CD4-positive, alpha-beta T cell (primary cell): ENCODE results near the gene IQSEC1. TPM values are rescaled to one million over a fixed set of nuclear protein-coding genes. Genes with fewer than 3 reads are reported as not detected.

ENCODE experiments used
- ATAC-seq: fragments of 200-7000 bp; cut with Tn5 transposase; one replicate; pipeline ENCODE4 v1.10.0; 2022; ENCODE audit warnings: mild to moderate bottlenecking; ENCODE audit not compliant: poor library complexity
- CTCF ChIA-PET: fragments of 350-600 bp; sonication (Branson Sonifier 250); formaldehyde crosslinking; loops from one replicate; lab custom pipeline; 2021; ENCODE audit warnings: antibody characterized with exemption, inconsistent platforms; lab: Charles Lee
- POLR2A ChIA-PET: fragments of 350-600 bp; sonication (Branson Sonifier 250); formaldehyde crosslinking; loops from one replicate; lab custom pipeline; 2021; ENCODE audit warnings: antibody characterized with exemption, inconsistent platforms; lab: Charles Lee
- DNase-seq, 14 experiments: peaks; one replicate each; pipeline ENCODE4 v3.0.0-alpha.2; 2013 to 2020; ENCODE audit warnings: mixed read lengths in 2 of 14
- H3K27ac ChIP-seq, 2 donors: one replicate each; pipeline versions ENCODE4 v1.5.1 to v1.7.0; 2013; ENCODE audit warnings: low read length in 2 of 2, low read depth in 1 of 2, mild to moderate bottlenecking in 1 of 2
- H3K27me3 ChIP-seq, 2 experiments: 1 replicate in 1 of 2; 2 replicates in 1 of 2; pipeline versions ENCODE4 v1.6.1 to v1.7.0; 2013; ENCODE audit warnings: low read length in 2 of 2, control low read depth in 1 of 2, mild to moderate bottlenecking in 1 of 2, moderate library complexity in 1 of 2; ENCODE audit not compliant: insufficient read depth in 2 of 2, control insufficient read depth in 1 of 2
- H3K36me3 ChIP-seq: one replicate; pipeline ENCODE4 v1.6.1; 2013; ENCODE audit warnings: low read length, control low read depth; ENCODE audit not compliant: insufficient read depth
- H3K4me1 ChIP-seq: one replicate; pipeline ENCODE4 v1.6.1; 2013; ENCODE audit warnings: low read length, control low read depth; ENCODE audit not compliant: insufficient read depth
- H3K4me3 ChIP-seq: one replicate; pipeline ENCODE4 v1.5.1; 2013; ENCODE audit warnings: mild to moderate bottlenecking, low read length, moderate library complexity
- H3K9me3 ChIP-seq, 2 experiments: 1 replicate in 1 of 2; 2 replicates in 1 of 2; pipeline versions ENCODE4 v1.6.1 to v1.7.0; 2013; ENCODE audit warnings: low read length in 2 of 2, mild to moderate bottlenecking in 2 of 2, control low read depth in 1 of 2, moderate library complexity in 1 of 2; ENCODE audit not compliant: control insufficient read depth in 1 of 2, insufficient read depth in 1 of 2
- H3K27ac Mint-ChIP-seq: one replicate; pipeline ENCODE4 v1.8.0; 2020; ENCODE audit warnings: mixed read lengths
- H3K27me3 Mint-ChIP-seq: one replicate; pipeline ENCODE4 v1.8.0; 2021; ENCODE audit warnings: mixed read lengths
- H3K36me3 Mint-ChIP-seq: one replicate; pipeline ENCODE4 v1.8.0; 2021; ENCODE audit warnings: low read depth, mixed read lengths
- H3K4me1 Mint-ChIP-seq: one replicate; pipeline ENCODE4 v1.8.0; 2021; ENCODE audit warnings: low read depth, mixed read lengths
- H3K4me3 Mint-ChIP-seq: one replicate; pipeline ENCODE4 v1.8.0; 2020; ENCODE audit warnings: mild to moderate bottlenecking, mixed read lengths
- H3K9me3 Mint-ChIP-seq: one replicate; pipeline ENCODE4 v1.8.0; 2020; ENCODE audit warnings: mixed read lengths
- intact Hi-C, 2 experiments: fragments of 100-400 bp; cut with DNase I in 1 of 2; cut with micrococcal nuclease in 1 of 2; formaldehyde crosslinking; loops; one replicate each; pipeline versions ENCODE4 v1.15.1 to v1.9.0; 2023 to 2025; cut with DNase I, micrococcal nuclease
- total RNA-seq, 174 experiments: library from RNA in 2 of 174; stranded (reverse) in 2 of 174; gene quantifications; one replicate each; pipeline ENCODE4 v1.2.3 and lab custom pipeline; 2021 to 2026
- TF ChIP-seq, protein P1 (sequence below): fragments of 200-600 bp; IDR thresholded peaks from one replicate; pipeline ENCODE4 v1.8.0; 2022; ENCODE audit warnings: antibody characterized with exemption, mild to moderate bottlenecking

Gene IQSEC1
- total RNA-seq, 2 experiments from 2014 or later = 102 to 108 TPM

DNA sequence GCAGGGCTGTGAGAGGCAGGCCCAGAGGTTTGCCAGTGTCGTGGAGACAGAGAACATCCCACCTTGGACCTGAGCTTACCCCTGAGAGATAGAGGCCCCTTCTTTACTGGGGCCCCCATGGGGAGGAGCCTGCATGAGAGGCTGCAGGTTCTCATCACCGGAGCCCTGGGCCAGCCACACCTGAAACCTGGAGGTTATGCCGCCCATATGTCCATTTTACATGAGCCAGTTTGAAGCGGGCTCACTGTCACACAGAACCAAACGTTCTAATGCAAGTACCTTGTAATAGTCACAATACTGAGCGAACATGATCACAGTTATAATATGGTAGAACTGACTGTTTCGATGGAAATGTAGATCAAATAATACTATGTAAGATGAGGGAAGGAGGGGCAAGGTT lies 6.3 kb upstream of the IQSEC1 start:
- H3K27ac ChIP-seq = no peak overlapping the region
- Mint-ChIP-seq H3K4me3 (no peak overlapping the region), H3K27me3 (peaks cover 12% of the 10 kb centered on the region), H3K36me3 (no peaks in the 10 kb centered on the region), H3K4me1 (no peaks in the 10 kb centered on the region), H3K27ac (no peak overlapping the region), H3K9me3 (no peaks in the 10 kb centered on the region)
- intact Hi-C loops = no loop called here
- CTCF ChIA-PET = no interaction called here
- peaks cover 3% of the 10 kb centered on the region for H3K4me1 ChIP-seq
- H3K27me3 ChIP-seq = peaks cover 5 to 9% of the 10 kb centered on the region in 2 experiments
- ATAC-seq = no peak
- TF ChIP-seq, protein P1, sequence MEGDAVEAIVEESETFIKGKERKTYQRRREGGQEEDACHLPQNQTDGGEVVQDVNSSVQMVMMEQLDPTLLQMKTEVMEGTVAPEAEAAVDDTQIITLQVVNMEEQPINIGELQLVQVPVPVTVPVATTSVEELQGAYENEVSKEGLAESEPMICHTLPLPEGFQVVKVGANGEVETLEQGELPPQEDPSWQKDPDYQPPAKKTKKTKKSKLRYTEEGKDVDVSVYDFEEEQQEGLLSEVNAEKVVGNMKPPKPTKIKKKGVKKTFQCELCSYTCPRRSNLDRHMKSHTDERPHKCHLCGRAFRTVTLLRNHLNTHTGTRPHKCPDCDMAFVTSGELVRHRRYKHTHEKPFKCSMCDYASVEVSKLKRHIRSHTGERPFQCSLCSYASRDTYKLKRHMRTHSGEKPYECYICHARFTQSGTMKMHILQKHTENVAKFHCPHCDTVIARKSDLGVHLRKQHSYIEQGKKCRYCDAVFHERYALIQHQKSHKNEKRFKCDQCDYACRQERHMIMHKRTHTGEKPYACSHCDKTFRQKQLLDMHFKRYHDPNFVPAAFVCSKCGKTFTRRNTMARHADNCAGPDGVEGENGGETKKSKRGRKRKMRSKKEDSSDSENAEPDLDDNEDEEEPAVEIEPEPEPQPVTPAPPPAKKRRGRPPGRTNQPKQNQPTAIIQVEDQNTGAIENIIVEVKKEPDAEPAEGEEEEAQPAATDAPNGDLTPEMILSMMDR = no peak
- H3K9me3 ChIP-seq = no peaks in the 10 kb centered on the region
- DNase-seq = no peak
- H3K4me3 ChIP-seq = no peak overlapping the region
- POLR2A ChIA-PET = no interaction called here
- H3K36me3 ChIP-seq = no peaks in the 10 kb centered on the region

DNA sequence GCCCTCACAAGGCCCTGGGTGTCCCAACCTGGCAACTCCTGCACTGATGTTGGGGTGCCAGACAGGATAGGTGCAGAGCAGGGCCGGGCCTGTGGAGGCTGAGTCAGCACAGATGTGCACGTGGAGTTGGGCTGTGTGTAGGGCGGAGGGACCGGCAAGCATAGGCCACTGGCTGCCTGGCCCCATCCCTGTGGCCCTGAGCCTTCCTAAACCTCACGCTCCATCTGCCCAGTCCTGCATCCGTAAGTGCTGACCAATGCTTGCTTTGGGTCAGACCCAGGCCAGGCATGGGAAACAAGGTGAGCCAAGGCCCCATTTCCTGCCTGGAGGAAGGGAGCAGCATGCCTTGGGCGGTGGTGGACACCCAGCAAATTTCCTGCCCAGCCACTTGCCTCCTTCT lies 5.8 kb upstream of the IQSEC1 start:
- Histone ChIP-seq H3K9me3 (peaks cover 0 to under 1% of the 10 kb centered on the region in 2 experiments), H3K36me3 (no peaks in the 10 kb centered on the region), H3K4me1 (peaks cover 3% of the 10 kb centered on the region), H3K27ac (no peak overlapping the region), H3K27me3 (peaks cover 9 to 10% of the 10 kb centered on the region in 2 experiments), H3K4me3 (no peak overlapping the region)
- Mint-ChIP-seq H3K36me3 (no peaks in the 10 kb centered on the region), H3K9me3 (no peaks in the 10 kb centered on the region), H3K27ac (no peak overlapping the region), H3K27me3 (peaks cover 16% of the 10 kb centered on the region), H3K4me3 (no peak overlapping the region), H3K4me1 (peaks cover under 1% of the 10 kb centered on the region)
- DNase-seq = no peak
- intact Hi-C loops = no loop called here
- POLR2A ChIA-PET = no interaction called here
- TF ChIP-seq, protein P1 = no peak
- CTCF ChIA-PET = no interaction called here
- ATAC-seq = no peak

DNA sequence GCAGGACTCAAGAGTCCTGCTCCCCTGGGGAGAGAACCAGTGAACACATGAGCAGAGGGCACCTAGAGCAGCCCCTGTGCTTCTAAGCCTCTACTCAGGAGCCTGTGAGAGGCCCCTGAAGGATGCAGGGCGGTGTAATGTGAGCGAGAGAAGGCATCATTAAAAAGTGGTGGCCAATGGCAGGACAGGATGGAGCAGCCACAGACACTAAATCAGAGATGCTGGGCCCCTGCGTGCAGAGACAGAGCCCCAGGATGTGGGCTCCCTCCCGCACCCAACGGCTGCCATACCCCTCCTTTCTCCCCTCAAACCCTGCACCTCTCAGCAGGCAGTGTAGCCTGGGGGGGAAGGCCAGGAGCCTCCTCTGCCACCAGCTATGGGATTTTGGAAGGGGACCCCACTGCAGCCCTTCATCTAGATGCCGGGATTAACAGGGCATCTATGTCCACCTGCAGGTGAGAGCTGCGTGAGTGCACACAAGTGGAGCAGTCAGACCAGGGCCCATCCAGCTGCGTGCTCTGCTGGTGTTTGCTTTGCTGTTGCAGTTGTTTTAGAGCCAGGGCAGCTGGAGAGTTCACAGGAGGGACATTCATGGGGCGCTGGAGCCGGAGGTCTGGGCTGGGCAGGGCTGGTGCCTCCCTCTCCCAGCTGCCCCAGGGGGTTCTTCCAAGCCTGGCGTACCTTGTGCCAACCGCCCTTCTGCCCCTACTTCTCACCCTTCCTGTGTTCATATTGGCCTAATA lies 5.1 kb upstream of the IQSEC1 start:
- no peak overlapping the region for H3K27ac Mint-ChIP-seq
- POLR2A ChIA-PET = no interaction called here
- H3K4me3 Mint-ChIP-seq = no peak overlapping the region

More for the DNA sequence above, 5.1 kb upstream of the IQSEC1 start:
- Histone ChIP-seq H3K4me3 (no peak overlapping the region), H3K27ac (no peak overlapping the region), H3K9me3 (peaks cover 0 to 7% of the 10 kb centered on the region in 2 experiments), H3K4me1 (peaks cover 10% of the 10 kb centered on the region), H3K27me3 (peaks cover 13 to 14% of the 10 kb centered on the region in 2 experiments), H3K36me3 (no peaks in the 10 kb centered on the region)
- Mint-ChIP-seq H3K36me3 (no peaks in the 10 kb centered on the region), H3K9me3 (no peaks in the 10 kb centered on the region), H3K4me1 (peaks cover 6% of the 10 kb centered on the region), H3K27me3 (peaks cover 22% of the 10 kb centered on the region)
- CTCF ChIA-PET = no interaction called here
- DNase-seq = peak in 1 of 14 experiments; percentile 35
- intact Hi-C loops = no loop called here
- TF ChIP-seq, protein P1 = no peak
- no peak for ATAC-seq
